ENCODE measurements around the gene CD99.

- TF ChIP-seq PRRX2 (CRISPR knock-in tag; IDR thresholded peaks at IDR 0.05) (no peak), TEAD4 (CRISPR knock-in tag; IDR thresholded peaks at IDR 0.05) (no peak), CTCF (IDR thresholded peaks at IDR 0.05) (no peak), MLX (CRISPR knock-in tag; IDR thresholded peaks at IDR 0.05) (no peak), ELF4 (CRISPR knock-in tag; IDR thresholded peaks at IDR 0.05; ENCODE audit: low read depth) (no peak), CBFB (CRISPR knock-in tag; IDR thresholded peaks at IDR 0.05; ENCODE audit: low read depth) (no peak), ZMAT4 (CRISPR knock-in tag; IDR thresholded peaks at IDR 0.05) (no peak), HMGXB4 (CRISPR knock-in tag; IDR thresholded peaks at IDR 0.05) (no peak)
These were observed 28.8 kb downstream of the CD99 start for GRCh38 chrX:2719774-2720447.

All from WTC11 (cell line).